HG03039 (cell line): Measurements from ENCODE around the gene RABGGTA.
"Not testable (repeated sequence)": the region's sequence is repeated elsewhere in the genome, so short reads cannot be mapped to it uniquely, and the experiment has no call there.

Experiments used
- ATAC-seq: cut with Tn5 transposase; IDR thresholded peaks from one replicate; pipeline ENCODE4 v1.9.1; 2021; ENCODE audit warnings: mild to moderate bottlenecking, moderate library complexity; ENCODE audit not compliant: unreplicated experiment

RABGGTA gene

GRCh38 chr14:24245350-24245749, 26.0 kb downstream of the RABGGTA start:
- not testable (repeated sequence) for ATAC-seq

DNA sequence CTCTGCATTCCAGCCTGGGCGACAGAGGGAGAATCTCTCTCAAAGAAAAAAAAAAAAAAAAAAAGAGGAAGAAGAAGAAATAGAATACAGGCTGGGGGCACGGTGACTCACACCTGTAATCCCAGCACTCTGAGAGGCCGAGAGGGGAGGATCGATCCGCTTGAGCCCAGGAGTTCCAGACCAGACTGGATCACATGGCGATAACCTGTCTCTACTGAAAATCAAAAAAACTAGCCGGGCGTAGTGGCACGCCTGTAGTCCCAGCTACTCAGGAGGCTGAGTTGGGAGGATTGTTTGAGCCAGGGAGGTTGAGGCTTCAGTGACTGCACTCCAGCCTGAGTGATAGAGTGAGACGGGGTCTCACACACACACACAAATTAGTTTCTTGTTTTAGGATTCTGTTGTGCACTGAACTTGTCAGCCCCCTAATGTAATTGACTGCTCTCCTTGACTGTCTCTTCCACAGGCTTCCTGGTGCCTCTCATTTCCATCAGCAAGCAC, 28.0 kb downstream of the RABGGTA start:
- no peak for ATAC-seq

DNA sequence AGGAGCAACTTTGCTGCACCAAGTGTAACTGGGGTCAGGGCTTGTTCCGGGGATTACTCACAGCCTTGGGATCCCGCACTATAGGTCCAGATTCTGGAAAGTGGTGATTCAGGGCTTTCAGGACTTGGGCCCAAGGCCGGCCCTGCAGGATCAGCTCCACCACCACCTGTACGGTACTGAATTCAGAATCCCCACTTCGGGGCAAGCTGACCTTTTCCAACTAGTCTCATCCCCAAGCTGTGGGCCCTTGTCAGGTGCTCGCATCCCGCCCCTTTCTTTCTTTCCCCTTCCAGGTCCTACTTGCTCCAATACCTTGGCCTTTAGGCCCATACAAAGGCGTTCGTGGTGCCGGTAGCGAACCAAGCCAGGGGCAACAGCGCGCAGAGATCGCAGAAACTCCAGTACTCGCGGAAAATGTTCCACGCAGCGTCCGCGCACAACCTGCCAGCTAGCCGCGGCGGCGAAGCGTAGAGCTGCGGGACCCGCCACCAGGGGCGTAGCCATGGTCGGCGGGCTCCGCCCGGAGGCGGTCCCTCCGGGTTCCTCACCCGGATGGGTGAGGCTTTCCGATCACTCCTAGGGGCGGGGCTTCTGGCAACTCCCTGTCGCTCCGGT, 29.5 kb downstream of the RABGGTA start:
- peak; percentile 82 for ATAC-seq

DNA sequence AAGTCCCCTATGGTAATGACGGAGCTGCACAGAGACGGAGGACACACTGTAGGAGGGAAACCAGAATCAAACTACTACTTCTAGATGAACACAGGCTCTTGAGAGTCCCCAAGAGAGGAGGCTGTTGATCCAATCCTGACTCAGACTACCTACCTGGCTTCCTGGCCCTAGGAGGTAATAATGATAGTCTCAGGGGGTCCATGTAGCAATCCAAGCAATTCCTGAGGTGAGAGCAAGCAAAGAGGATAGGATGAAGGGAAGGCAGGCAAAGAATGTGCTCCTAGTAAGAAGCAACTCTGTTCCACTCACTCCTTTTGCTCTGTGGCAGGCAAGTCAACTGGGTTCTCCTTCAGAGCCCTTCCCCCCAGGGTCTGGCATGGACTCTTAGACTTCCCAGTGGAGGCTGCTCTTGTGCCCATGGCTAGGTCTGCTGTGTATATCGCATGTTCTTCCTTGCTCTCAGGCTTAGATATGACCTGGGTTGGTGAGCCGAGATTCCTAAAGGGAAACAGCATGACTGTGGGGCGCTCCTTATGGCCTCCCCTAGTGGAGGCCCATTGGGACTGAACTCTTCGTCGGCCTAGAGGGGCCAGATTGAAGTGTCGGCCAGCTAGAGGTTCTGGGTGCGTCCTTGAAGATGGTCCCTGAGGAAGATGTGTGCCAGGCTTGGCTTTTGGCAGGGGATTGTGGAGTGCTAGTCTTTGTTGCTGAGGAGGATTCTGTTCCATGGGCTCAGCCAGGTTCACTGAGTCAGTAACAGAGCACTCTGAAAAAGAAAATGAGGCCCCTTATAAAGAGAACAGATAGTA, 31.1 kb downstream of the RABGGTA start:
- ATAC-seq: no peak

GRCh38 chr14:24238527-24239037, 32.8 kb downstream of the RABGGTA start:
- no peak for ATAC-seq

- ATAC-seq: no peak
Observed at GRCh38 chr14:24238123-24238522, 33.3 kb downstream of the RABGGTA start.

- ATAC-seq: no peak
Observed at GRCh38 chr14:24237463-24237955, 33.9 kb downstream of the RABGGTA start.

- no peak for ATAC-seq
Observed at GRCh38 chr14:24236689-24237462, 34.5 kb downstream of the RABGGTA start.

GRCh38 chr14:24235804-24236688, 35.4 kb downstream of the RABGGTA start:
- no peak for ATAC-seq

- no peak for ATAC-seq
Observed at GRCh38 chr14:24234095-24235005, 37.0 kb downstream of the RABGGTA start.

- ATAC-seq: no peak
Observed at GRCh38 chr14:24233538-24233866, 37.9 kb downstream of the RABGGTA start.

DNA sequence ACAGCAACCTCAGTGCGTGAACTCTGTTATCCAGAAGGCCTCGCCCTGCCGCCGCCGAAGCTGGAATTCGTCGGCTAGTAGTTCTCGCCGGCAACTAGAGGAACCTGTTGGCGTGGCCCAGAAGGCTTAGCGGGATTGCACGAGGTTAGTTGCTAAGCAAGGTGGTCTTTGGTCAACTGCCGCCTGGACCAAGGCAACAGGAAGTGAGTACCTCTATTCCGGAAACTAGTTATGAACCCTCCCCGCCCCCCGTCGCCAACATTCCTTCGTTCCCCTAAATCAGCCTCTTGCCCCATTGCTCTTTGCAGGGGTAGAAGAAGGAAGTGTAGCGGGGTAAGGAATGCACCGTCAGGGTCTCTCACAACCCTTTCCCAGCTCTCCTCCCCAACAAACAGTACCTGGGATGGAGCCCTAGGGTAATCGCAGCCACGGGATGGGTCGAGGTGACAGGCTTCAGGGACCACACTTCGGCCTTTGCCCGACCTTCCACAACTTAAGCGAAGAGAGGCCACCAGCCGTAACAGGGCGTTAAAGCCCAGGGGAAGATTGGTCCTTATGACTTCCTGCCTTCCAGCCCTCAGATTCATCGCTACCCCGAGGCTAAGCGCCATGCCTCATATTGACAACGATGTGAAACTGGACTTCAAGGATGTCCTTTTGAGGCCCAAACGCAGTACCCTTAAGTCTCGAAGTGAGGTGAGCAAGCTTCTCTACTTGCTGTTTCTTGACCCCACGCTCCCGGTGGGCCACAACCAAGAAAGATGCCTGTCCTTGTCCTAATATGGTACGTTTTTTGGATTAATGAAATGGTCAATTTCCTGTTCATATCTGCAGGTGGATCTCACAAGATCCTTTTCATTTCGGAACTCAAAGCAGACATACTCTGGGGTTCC, 38.5 kb downstream of the RABGGTA start, which contains the start of gene GMPR2:
GMPR2 (plus strand) TSS at position 285 of the 893 bp plus-strand sequence; CDS start at position 610, 325 bp downstream.
- ATAC-seq: peak; percentile 37

DNA sequence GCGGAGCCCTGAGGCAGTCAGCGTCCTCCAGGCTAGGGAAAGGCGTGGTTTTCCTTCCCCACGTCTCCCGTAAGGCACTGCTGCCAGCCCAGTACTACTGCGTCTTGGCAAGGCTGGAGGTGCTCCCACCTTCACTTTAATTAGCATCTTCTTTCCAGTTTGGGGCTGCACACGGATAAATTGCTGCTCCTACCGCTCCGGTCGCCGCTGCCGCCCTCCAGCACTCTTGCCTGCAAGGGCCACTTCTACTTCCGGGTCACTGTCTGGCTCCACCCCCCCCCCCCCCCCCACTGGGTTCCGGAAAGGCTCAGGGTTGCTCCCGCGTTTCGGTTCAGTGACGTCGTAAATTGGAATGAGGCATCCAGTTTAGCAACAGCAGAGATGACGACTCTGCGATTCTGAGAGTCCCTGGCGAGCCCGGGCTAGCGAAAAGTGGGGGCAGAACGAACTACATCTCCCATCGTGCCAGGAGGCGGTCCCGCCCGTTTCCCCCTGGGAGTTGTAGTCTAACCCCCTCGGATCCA, 39.2 kb downstream of the RABGGTA start, which contains the start of gene NEDD8:
NEDD8 (minus strand) TSS at position 247 of the 524 bp plus-strand sequence; CDS start at position 147, 100 bp downstream.
- ATAC-seq: peak; percentile 72

- ATAC-seq: no peak
Observed at GRCh38 chr14:24231263-24232120, 39.9 kb downstream of the RABGGTA start.

DNA sequence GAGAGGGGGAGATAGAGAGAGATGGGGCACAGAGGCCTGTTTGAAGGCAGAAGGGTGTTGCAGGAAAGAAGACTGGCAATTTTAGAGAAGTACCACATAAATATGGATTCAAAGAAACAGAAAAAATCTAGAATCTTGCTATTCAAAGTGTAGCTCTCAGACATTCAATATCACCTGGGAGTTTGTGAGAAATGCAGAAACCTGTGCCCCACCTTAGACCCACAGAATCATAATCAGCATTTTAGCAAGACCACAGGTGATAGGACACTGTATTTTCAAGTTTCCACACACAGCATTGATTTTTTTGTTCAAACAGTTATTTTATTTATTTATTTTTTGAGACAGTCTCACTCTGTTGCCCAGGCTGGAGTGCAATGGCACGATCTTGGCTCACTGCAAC, 42.5 kb downstream of the RABGGTA start:
- no peak for ATAC-seq

- no peak for ATAC-seq
Observed at GRCh38 chr14:24226473-24226872, 44.9 kb downstream of the RABGGTA start.

DNA sequence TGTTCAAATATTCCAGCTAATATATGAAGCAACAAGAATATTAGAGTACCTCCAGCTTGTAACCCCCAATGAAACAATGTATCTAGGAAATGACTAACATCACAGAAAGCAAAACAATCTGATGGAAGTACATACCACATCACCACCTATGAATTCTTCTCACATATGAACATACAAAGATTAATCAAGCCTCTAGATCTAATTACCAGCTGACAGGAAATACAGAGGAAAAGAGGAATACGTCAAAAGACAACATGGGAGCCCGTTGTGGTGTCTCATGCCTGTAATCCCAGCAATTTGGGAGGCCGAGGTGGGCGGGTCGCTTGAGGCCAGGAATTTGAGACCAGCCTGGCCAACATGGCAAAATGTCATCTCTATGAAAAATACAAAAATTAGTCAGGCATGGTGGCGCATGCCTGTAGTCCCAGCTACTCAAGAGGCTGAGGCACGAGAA, 46.8 kb downstream of the RABGGTA start:
- no peak for ATAC-seq
